ENCODE measurements around the gene IQCM. TPM values are rescaled to one million over a fixed set of nuclear protein-coding genes. Genes with fewer than 3 reads are reported as not detected.

IQCM gene
- total RNA-seq, 2 experiments from 2014 or later, result not detected

DNA sequence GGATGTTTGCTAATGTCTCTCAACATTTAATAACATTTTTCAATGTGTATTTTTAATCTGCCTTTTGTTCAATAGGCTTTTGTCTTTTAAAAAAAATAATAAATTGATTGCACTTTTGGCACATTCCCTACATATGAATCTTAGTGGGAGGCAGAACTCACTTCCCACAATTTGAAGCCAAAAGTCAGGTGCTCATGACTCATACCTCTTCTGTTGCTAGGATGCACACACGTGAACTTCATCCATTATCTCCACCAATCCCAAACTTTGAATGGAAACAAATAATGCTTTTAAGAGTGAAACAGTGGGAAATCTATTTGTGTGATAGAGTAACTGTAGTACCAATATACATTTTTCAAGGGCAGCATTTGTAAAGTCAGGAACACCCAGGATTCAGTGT, 260.5 kb downstream of the IQCM start:
- no peaks in the 10 kb centered on the region for H3K9me3 ChIP-seq (ENCODE audit: low read length)
- no peak overlapping the region for H2AFZ ChIP-seq (ENCODE audit: low read length)
- BruUV-seq (replicated peaks), result no TSS peak
- ChIA-PET POLR2A (no interaction called here), CTCF (ENCODE audit: unreplicated experiment) (no interaction called here)
- TF ChIP-seq, protein P1, sequence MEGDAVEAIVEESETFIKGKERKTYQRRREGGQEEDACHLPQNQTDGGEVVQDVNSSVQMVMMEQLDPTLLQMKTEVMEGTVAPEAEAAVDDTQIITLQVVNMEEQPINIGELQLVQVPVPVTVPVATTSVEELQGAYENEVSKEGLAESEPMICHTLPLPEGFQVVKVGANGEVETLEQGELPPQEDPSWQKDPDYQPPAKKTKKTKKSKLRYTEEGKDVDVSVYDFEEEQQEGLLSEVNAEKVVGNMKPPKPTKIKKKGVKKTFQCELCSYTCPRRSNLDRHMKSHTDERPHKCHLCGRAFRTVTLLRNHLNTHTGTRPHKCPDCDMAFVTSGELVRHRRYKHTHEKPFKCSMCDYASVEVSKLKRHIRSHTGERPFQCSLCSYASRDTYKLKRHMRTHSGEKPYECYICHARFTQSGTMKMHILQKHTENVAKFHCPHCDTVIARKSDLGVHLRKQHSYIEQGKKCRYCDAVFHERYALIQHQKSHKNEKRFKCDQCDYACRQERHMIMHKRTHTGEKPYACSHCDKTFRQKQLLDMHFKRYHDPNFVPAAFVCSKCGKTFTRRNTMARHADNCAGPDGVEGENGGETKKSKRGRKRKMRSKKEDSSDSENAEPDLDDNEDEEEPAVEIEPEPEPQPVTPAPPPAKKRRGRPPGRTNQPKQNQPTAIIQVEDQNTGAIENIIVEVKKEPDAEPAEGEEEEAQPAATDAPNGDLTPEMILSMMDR (conservative IDR thresholded peaks at IDR 0.05; ENCODE audit: low read length), result no peak
- no peak for TF ChIP-seq EZH2phosphoT487 (IDR thresholded peaks at IDR 0.05; ENCODE audit: borderline replicate concordance, low read depth, low read length)
- no peaks in the 10 kb centered on the region for H4K20me1 ChIP-seq (ENCODE audit: insufficient read depth, low read length)
- intact Hi-C loops (cut with micrococcal nuclease; ENCODE audit: unreplicated experiment), result no loop called here
- H3K4me2 ChIP-seq (ENCODE audit: low read length), result no peak overlapping the region
- no peaks in the 10 kb centered on the region for H3K36me3 ChIP-seq (ENCODE audit: insufficient read depth, low read length)
- no peak overlapping the region for H3K4me3 ChIP-seq (ENCODE audit: low read depth, low read length, poor library complexity, severe bottlenecking)
- no peaks in the 10 kb centered on the region for H3K79me2 ChIP-seq (ENCODE audit: insufficient read depth, low read depth, low read length)
- no peak for DNase-seq (ENCODE audit: low spot score)
- H3K9me2 ChIP-seq (ENCODE audit: insufficient read depth, low read length), result no peaks in the 10 kb centered on the region
- H3K27ac ChIP-seq (ENCODE audit: low read depth, low read length, poor library complexity, severe bottlenecking), result no peak overlapping the region
- H3K4me1 ChIP-seq (ENCODE audit: insufficient read depth, low read length, poor library complexity, severe bottlenecking), result no peaks in the 10 kb centered on the region

DNA sequence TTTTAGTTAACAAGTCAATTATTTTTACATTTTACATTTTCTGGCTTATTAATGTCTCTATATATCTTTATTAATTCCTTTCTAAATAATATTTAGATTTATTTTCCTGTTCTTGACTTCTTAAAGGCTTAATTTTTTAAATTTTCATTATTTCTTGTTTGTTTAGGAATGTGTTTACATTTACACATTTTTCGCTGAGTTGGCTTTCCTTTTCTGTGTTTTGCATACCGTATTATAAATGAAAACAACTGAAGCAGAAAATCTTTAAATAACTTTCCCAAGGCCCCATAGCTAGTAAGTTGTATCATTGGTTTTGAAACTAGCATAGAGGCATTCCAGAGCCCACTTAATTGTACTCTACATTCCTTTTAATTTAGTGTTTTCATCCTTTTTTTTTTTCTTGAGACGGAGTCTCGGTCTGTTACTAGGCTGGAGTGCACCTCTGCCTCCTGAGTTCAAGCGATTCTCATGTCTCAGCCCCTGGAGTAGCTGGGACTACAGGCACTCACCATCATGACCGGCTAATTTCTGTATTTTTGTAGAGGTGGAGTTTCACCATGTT, 261.6 kb downstream of the IQCM start:
- CTCF ChIA-PET (ENCODE audit: unreplicated experiment), result no interaction called here
- H3K9me3 ChIP-seq (ENCODE audit: low read length), result no peaks in the 10 kb centered on the region

GRCh38 chr4:149552601-149553000, 263.0 kb downstream of the IQCM start:
- intact Hi-C loops (cut with micrococcal nuclease; ENCODE audit: unreplicated experiment), result no loop called here
- no peaks in the 10 kb centered on the region for H4K20me1 ChIP-seq (ENCODE audit: insufficient read depth, low read length)
- BruUV-seq (replicated peaks), result no TSS peak

More for the DNA sequence above, 261.6 kb downstream of the IQCM start:
- POLR2A ChIA-PET, result no interaction called here
- Histone ChIP-seq H3K4me2 (ENCODE audit: low read length) (no peak overlapping the region), H4K20me1 (ENCODE audit: insufficient read depth, low read length) (no peaks in the 10 kb centered on the region), H3K4me1 (ENCODE audit: insufficient read depth, low read length, poor library complexity, severe bottlenecking) (no peaks in the 10 kb centered on the region), H2AFZ (ENCODE audit: low read length) (no peak overlapping the region), H3K27ac (ENCODE audit: low read depth, low read length, poor library complexity, severe bottlenecking) (no peak overlapping the region), H3K36me3 (ENCODE audit: insufficient read depth, low read length) (no peaks in the 10 kb centered on the region), H3K79me2 (ENCODE audit: insufficient read depth, low read depth, low read length) (no peaks in the 10 kb centered on the region), H3K9me2 (ENCODE audit: insufficient read depth, low read length) (no peaks in the 10 kb centered on the region), H3K4me3 (ENCODE audit: low read depth, low read length, poor library complexity, severe bottlenecking) (no peak overlapping the region)
- intact Hi-C loops (cut with micrococcal nuclease; ENCODE audit: unreplicated experiment), result no loop called here
- no peak for DNase-seq (ENCODE audit: low spot score)
- TF ChIP-seq EZH2phosphoT487 (IDR thresholded peaks at IDR 0.05; ENCODE audit: borderline replicate concordance, low read depth, low read length), result no peak
- TF ChIP-seq, protein P1 (conservative IDR thresholded peaks at IDR 0.05; ENCODE audit: low read length), result no peak
- no TSS peak for BruUV-seq (replicated peaks)

More at GRCh38 chr4:149552601-149553000, 263.0 kb downstream of the IQCM start:
- H3K9me2 ChIP-seq (ENCODE audit: insufficient read depth, low read length), result no peaks in the 10 kb centered on the region
- ChIA-PET POLR2A (no interaction called here), CTCF (ENCODE audit: unreplicated experiment) (no interaction called here)
- no peaks in the 10 kb centered on the region for H3K79me2 ChIP-seq (ENCODE audit: insufficient read depth, low read depth, low read length)
- H3K9me3 ChIP-seq (ENCODE audit: low read length), result no peaks in the 10 kb centered on the region
- H2AFZ ChIP-seq (ENCODE audit: low read length), result no peak overlapping the region
- TF ChIP-seq EZH2phosphoT487 (IDR thresholded peaks at IDR 0.05; ENCODE audit: borderline replicate concordance, low read depth, low read length), result no peak
- TF ChIP-seq, protein P1 (conservative IDR thresholded peaks at IDR 0.05; ENCODE audit: low read length), result no peak
- H3K4me1 ChIP-seq (ENCODE audit: insufficient read depth, low read length, poor library complexity, severe bottlenecking), result no peaks in the 10 kb centered on the region
- no peak overlapping the region for H3K4me3 ChIP-seq (ENCODE audit: low read depth, low read length, poor library complexity, severe bottlenecking)
- no peak overlapping the region for H3K27ac ChIP-seq (ENCODE audit: low read depth, low read length, poor library complexity, severe bottlenecking)
- no peaks in the 10 kb centered on the region for H3K36me3 ChIP-seq (ENCODE audit: insufficient read depth, low read length)
- H3K4me2 ChIP-seq (ENCODE audit: low read length), result no peak overlapping the region
- no peak for DNase-seq (ENCODE audit: low spot score)
